ENCODE data around the gene SMR3B. TPM values are rescaled to one million over a fixed set of nuclear protein-coding genes. Genes with fewer than 3 reads are reported as not detected.

SMR3B gene
- polyA plus RNA-seq, 1 donor (not counting 4 experiments of a cell fraction or from before 2014, with no cell fraction given) = not detected

DNA sequence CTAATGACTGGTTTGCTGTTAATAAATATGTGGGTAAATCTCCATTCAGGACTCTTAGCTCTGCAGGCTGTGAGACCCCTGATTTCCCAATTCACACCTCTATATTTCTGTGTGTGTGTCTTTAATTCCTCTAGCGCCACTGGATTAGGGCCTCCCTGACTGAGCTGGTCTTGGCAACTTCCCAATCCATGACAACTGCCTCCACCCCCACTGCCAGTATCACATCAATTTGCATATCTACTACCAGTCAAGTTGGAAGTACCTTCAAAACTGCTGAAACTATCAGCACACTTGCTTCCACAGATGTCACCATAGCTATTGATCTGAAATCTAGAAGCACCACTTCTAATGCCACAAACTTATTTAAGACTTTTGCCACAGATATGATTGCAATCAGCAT lies 42.4 kb downstream of the SMR3B start:
- dilution Hi-C loops (cut with MboI; ENCODE audit: extremely low pct_ligation_motif_present, low sequenced_read_pairs) = no loop called here
- FAIRE-seq (no peak), DNase-seq (ENCODE audit: low read depth, low spot score) (no peak)
- Histone ChIP-seq H4K20me1 (ENCODE audit: control insufficient read depth, extremely low read depth, insufficient read depth, low read length) (no peaks in the 10 kb centered on the region), H3K4me2 (ENCODE audit: control insufficient read depth, extremely low read depth, insufficient read depth, low read depth, low read length) (no peak overlapping the region), H3K27me3 (ENCODE audit: control insufficient read depth, extremely low read depth, insufficient read depth, low read length) (no peaks in the 10 kb centered on the region), H3K9me3 (ENCODE audit: control insufficient read depth, low read depth, low read length) (no peaks in the 10 kb centered on the region), H3K9ac (ENCODE audit: control insufficient read depth, extremely low read depth, insufficient read depth, low read length) (no peak overlapping the region), H3K36me3 (ENCODE audit: control insufficient read depth in 2 of 2, extremely low read depth in 1 of 2, insufficient read depth in 2 of 2, low read length in 2 of 2) (no peaks in the 10 kb centered on the region), H3K4me1 (ENCODE audit: control insufficient read depth, extremely low read depth, insufficient read depth, low read length) (no peaks in the 10 kb centered on the region), H3K9me1 (ENCODE audit: control insufficient read depth, extremely low read depth, insufficient read depth, low read length) (no peaks in the 10 kb centered on the region), H3K4me3 (ENCODE audit: control insufficient read depth in 2 of 3, extremely low read depth in 1 of 3, insufficient read depth in 2 of 3, low read depth in 1 of 3, low read length in 3 of 3) (no peak overlapping the region), H3K27ac (ENCODE audit: control insufficient read depth, insufficient read depth, low read length) (no peak overlapping the region), H2AFZ (ENCODE audit: control insufficient read depth, low read length) (no peak overlapping the region), H3K79me2 (ENCODE audit: control insufficient read depth, insufficient read depth, low read length) (no peaks in the 10 kb centered on the region)
- TF ChIP-seq, protein P1, sequence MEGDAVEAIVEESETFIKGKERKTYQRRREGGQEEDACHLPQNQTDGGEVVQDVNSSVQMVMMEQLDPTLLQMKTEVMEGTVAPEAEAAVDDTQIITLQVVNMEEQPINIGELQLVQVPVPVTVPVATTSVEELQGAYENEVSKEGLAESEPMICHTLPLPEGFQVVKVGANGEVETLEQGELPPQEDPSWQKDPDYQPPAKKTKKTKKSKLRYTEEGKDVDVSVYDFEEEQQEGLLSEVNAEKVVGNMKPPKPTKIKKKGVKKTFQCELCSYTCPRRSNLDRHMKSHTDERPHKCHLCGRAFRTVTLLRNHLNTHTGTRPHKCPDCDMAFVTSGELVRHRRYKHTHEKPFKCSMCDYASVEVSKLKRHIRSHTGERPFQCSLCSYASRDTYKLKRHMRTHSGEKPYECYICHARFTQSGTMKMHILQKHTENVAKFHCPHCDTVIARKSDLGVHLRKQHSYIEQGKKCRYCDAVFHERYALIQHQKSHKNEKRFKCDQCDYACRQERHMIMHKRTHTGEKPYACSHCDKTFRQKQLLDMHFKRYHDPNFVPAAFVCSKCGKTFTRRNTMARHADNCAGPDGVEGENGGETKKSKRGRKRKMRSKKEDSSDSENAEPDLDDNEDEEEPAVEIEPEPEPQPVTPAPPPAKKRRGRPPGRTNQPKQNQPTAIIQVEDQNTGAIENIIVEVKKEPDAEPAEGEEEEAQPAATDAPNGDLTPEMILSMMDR (optimal IDR thresholded peaks at IDR 0.05 in 1 of 3, IDR thresholded peaks at IDR 0.05 in 1 of 3, conservative IDR thresholded peaks at IDR 0.05 in 1 of 3; ENCODE audit: extremely low read depth in 1 of 3, insufficient read depth in 2 of 3, low read length in 3 of 3) = no peak
- no peak for TF ChIP-seq EZH2 (IDR thresholded peaks at IDR 0.05; ENCODE audit: low read length)

DNA sequence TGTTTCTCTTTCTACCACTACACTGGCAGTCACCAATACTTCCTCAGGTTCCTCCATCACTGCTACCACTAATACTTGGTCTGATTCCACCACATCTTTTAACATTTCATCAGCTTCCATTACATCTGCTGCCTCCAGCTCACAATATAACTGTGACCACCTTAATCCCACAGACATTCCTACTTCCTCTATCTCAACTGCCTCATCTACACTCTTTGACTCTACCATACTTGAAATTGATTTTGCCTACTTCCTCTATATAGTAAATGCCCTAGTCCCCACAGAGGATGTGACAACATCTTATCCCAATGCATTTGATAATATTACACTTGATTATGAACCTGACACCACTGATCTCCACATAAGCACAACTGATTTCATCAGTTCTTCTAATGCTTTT lies 43.9 kb downstream of the SMR3B start:
- no peak overlapping the region for H3K9ac ChIP-seq (ENCODE audit: control insufficient read depth, extremely low read depth, insufficient read depth, low read length)
- H3K9me1 ChIP-seq (ENCODE audit: control insufficient read depth, extremely low read depth, insufficient read depth, low read length) = no peaks in the 10 kb centered on the region
- H3K36me3 ChIP-seq (ENCODE audit: control insufficient read depth in 2 of 2, extremely low read depth in 1 of 2, insufficient read depth in 2 of 2, low read length in 2 of 2) = no peaks in the 10 kb centered on the region
- no peak overlapping the region for H3K27ac ChIP-seq (ENCODE audit: control insufficient read depth, insufficient read depth, low read length)
- no peaks in the 10 kb centered on the region for H3K27me3 ChIP-seq (ENCODE audit: control insufficient read depth, extremely low read depth, insufficient read depth, low read length)
- FAIRE-seq (no peak), DNase-seq (ENCODE audit: low read depth, low spot score) (no peak)
- H3K9me3 ChIP-seq (ENCODE audit: control insufficient read depth, low read depth, low read length) = no peaks in the 10 kb centered on the region
- H2AFZ ChIP-seq (ENCODE audit: control insufficient read depth, low read length) = no peak overlapping the region
- no peaks in the 10 kb centered on the region for H3K4me1 ChIP-seq (ENCODE audit: control insufficient read depth, extremely low read depth, insufficient read depth, low read length)
- no peak overlapping the region for H3K4me2 ChIP-seq (ENCODE audit: control insufficient read depth, extremely low read depth, insufficient read depth, low read depth, low read length)
- H3K79me2 ChIP-seq (ENCODE audit: control insufficient read depth, insufficient read depth, low read length) = no peaks in the 10 kb centered on the region
- H4K20me1 ChIP-seq (ENCODE audit: control insufficient read depth, extremely low read depth, insufficient read depth, low read length) = no peaks in the 10 kb centered on the region
- TF ChIP-seq EZH2 (IDR thresholded peaks at IDR 0.05; ENCODE audit: low read length) = no peak
- TF ChIP-seq, protein P1 (optimal IDR thresholded peaks at IDR 0.05 in 1 of 3, IDR thresholded peaks at IDR 0.05 in 1 of 3, conservative IDR thresholded peaks at IDR 0.05 in 1 of 3; ENCODE audit: extremely low read depth in 1 of 3, insufficient read depth in 2 of 3, low read length in 3 of 3) = no peak
- dilution Hi-C loops (cut with MboI; ENCODE audit: extremely low pct_ligation_motif_present, low sequenced_read_pairs) = no loop called here
- H3K4me3 ChIP-seq (ENCODE audit: control insufficient read depth in 2 of 3, extremely low read depth in 1 of 3, insufficient read depth in 2 of 3, low read depth in 1 of 3, low read length in 3 of 3) = no peak overlapping the region
